Hematopoietic multipotent progenitor cell treated with erythropoietin and hydrocortisone succinate and interleukin-3 and kit ligand, for 8 days (in vitro differentiated cells): Measurements from ENCODE around the gene ANO10.
A peak's percentile ranks its signal among the peaks of the same experiment; 100 is the strongest.
"Not testable (repeated sequence)": the region's sequence is repeated elsewhere in the genome, so short reads cannot be mapped to it uniquely, and the experiment has no call there.

Source experiments
- DNase-seq: peaks from one replicate; pipeline ENCODE4 v3.0.0-alpha.2; 2015

The ANO10 gene

DNA sequence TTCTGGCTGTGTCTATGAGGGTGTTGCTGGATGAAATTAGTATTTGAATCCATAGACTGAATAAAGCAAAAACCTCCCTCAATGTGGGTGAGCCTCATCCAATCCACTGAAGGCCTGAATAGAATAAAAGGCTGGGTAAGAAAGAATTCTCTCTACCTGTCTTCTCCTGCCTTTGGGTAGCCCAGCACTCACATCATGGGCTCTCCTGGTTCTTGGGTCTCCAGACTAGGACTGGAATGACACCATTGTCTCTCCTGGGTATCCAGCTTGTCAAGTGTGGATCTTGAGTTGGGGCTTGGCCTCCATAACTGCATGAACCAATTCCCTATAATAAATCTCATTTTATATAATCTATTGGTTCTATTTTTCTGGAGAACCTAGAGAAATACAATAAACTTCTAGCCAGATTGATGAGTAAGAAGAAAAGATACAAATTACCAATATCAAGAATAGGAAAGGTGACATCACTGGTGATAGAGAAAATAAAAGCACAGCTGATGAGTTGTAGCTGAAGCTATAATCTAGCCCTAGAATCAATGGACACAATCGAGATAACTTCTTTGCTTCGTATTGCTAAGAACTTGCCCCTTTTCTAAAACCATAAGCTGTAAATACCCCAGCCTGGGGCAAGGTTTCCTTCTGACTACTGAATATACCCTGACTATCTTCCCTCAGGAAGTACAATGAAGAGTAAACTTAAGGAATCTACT is 106.4 kb downstream of the ANO10 start:
- DNase-seq = no peak

DNA sequence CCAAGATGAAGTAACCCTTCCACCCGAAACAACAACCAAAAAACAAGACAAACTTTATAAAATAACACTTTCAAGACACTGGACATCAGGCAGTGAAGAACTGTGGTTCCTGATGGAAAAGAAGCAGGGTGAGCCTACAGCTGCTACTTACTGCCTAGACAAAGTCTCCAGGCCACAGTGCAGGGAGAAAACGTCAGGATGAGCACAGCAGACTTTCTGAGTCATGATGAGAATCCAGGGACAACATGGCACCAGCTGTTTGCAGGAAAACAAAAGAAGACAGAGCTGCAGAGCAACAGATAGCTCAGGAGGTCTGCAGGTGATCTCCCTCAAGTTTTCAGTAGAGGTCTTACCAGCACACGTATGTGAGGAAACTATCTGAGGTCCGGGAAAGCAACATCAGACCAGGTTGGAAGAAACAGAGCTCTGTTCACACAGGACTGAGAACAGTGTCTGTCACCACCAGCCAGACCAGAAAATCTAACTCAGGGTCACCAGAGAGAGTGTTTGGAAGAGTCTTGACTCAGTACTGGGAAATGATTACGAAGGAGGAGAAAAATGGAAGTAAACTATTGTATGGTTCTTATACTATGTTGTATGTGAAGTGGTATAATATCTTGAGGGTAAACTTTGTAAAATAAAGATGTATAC is 108.9 kb downstream of the ANO10 start:
- no peak for DNase-seq

- no peak for DNase-seq
Observed at GRCh38 chr3:43506644-43507043, 115.2 kb downstream of the ANO10 start.

DNA sequence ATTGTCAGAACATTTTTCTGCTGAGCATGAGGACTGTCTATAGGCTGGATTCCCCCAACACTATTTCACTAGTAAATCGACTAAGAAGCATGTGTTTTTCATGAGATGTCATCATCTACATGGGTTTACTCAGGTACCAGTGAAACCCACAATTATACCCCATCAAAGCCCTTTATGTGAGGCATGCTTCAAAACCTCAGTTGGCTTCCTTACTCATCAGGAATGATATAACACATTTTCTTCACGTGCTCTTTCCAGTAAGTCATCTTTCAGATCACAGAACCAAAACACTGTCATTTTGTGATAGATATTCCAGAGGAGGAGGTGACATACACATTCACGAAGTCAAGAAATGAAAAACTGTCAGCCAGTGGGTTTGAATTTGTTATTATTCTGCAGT is 116.5 kb downstream of the ANO10 start:
- no peak for DNase-seq

DNA sequence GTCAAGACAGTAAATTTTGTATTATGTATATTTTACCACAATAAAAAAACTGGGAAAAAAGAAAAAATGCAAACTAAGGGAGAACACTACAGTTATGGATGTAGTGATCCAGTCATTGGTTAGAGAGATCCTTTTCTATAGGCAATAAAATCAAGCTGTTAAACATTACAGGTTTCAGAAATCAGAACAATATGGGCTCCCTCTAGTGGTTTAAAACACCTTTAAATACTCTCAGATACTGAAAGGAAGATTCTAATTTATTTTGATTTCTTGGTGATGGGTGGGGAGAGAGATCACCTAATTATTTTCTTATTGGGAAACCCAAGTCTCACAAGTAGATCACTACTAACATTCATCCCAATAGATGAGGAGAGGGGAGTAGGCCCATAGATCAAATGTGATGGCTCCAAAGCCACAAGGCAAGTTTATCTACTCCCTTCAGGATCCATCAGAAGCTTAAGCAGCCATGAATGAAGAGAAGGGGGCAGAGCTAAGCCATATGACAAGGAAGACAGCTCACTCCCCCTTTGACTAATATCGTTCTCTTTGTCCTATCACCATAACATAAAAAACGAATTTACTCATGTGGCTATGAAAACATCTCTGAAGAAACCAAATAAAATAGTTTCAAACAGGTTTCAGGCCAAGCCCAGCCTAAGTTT is 118.6 kb downstream of the ANO10 start:
- DNase-seq = peak; percentile 35

- no peak for DNase-seq
Observed at GRCh38 chr3:43499256-43499655, 122.6 kb downstream of the ANO10 start.

- no peak for DNase-seq
Observed at GRCh38 chr3:43497905-43498365, 123.9 kb downstream of the ANO10 start.

DNA sequence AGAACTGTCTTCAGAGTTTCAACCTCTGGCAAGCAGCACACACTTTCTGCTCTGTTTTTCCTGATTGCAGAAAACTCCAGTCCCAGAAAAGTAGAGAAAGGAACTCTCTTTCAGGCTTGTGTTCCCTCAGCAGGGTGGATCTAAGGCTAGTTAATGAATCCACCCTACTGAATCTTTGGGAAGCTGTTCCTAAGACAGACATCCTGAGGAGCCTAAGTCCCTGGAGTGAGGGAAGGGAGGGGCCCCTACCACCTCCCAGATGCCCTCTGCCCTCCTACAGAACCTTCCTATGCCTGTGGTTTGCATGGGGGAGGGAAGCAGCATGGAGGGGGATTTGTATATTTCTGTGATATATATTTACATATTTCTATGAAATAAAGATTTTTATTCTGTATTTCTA is 124.4 kb downstream of the ANO10 start:
- no peak for DNase-seq

- no peak for DNase-seq
Observed at GRCh38 chr3:43496740-43497375, 125.0 kb downstream of the ANO10 start.

DNA sequence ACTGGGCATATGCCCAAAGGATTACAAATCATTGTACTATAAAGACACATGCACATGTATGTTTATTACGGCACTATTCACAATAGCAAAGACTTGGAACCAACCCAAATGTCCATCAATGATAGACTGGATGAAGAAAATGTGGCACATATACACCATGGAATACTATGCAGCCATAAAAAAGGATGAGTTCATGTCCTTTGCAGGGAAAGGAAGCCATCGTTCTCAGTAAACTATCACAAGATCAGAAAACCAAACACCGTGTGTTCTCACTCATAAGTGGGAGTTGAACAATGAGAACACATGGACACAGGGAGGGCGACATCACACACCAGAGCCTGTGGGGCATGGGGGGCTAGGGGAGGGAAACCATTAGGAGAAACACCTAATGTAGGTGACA is 128.9 kb downstream of the ANO10 start:
- DNase-seq = not testable (repeated sequence)

- DNase-seq = not testable (repeated sequence)
Observed at GRCh38 chr3:43491807-43492206, 130.0 kb downstream of the ANO10 start.

- no peak for DNase-seq
Observed at GRCh38 chr3:43490640-43491185, 131.1 kb downstream of the ANO10 start.

- DNase-seq = no peak
Observed at GRCh38 chr3:43489930-43490329, 131.9 kb downstream of the ANO10 start.

DNA sequence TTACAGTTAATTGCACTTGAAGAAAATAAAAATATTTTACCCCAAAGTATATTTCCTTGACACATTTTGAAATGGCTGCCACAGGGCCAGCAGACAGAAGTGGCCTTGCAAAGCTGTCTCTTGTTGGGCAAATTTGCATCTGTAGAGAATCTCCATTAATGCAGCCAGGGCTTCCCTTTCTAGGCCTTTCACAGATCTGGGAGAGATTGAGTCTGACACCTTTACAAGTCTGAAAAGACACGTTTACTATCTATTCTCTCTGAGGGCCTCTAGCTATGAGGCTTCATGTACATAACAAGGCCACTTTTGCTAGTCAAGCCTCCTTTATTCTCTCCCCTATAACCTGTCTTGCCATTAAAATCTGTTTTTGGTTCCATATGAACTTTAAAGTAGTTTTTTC is 135.9 kb downstream of the ANO10 start:
- DNase-seq = no peak

DNA sequence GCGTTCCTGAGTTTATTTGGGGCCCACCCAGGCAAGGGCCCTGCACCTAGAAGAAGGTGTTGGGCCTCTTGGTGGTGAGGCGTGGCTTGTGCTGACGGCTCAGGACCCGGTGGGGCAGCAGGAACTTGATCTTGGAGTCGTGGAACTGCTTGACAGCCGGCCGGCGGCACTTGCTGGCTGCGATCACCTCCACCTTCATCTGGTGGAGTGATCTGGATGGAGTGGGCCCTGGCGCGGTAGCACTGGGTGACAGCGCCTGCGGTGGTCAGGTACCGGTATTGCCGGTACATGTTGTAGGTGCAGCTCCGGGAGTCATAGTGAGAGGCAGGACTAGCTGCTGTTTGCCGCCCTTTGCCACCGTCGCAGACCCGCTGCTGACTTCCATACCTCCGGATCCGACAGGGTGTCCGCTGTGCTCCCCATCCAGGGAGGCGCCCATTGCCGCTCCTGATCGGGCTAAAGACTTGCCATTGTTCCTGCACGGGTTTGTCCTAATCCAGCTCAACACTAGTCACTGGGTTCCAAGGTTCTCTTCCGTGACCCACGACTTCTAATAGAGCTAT is 136.8 kb downstream of the ANO10 start:
- DNase-seq = no peak

DNA sequence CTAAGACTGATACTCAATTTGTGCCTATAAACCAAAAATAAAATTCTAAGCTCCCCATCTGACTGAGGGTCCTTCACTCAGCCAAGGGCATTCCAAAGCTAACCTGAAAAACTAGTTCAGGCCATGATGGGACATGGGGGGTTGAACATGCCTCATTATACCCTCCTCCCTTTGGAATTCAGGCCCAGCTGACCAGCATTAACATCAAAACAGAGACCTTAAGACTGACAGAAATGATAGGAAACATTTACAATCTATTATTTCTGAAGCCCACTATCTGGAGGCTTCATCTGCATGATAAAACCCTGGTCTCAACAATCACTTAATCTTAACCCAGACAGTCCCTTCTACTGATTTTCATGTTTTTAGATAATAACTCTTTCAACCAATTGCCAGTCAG is 140.4 kb downstream of the ANO10 start:
- no peak for DNase-seq

- not testable (repeated sequence) for DNase-seq
Observed at GRCh38 chr3:43478839-43479238, 143.0 kb downstream of the ANO10 start.

DNA sequence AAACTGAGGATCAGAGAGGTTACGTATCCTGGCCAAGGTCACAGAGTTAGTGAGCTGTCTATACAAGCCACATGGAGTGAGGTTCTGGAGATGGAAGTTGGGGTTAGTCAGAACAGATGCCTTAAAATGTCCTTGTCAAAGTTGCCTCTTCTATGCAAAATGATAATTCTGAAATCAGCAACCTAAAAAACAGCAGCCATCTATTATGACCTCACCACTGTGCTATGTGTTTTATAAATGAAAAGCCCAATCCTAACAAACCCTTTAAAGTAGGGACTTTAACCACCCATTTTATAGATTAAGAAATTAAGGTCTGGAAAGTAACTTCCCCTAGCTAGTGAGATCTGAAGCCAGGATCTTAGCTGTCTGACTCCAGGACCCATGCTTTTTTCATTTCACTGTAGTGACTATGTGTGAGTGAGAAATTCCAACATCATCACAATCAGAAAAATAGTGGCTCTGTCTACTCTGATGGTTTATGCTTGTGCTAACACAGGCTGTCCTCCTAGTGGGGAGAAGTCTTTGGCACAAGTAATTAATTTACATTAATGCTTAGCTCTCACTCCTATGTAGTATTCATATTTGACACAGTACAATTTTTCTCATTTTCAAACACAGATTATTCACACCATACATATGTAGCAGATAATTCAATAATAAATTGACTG is 143.6 kb downstream of the ANO10 start:
- no peak for DNase-seq

- no peak for DNase-seq
Observed at GRCh38 chr3:43477600-43477999, 144.2 kb downstream of the ANO10 start.

GRCh38 chr3:43473737-43474136 is 148.1 kb downstream of the ANO10 start:
- no peak for DNase-seq

DNA sequence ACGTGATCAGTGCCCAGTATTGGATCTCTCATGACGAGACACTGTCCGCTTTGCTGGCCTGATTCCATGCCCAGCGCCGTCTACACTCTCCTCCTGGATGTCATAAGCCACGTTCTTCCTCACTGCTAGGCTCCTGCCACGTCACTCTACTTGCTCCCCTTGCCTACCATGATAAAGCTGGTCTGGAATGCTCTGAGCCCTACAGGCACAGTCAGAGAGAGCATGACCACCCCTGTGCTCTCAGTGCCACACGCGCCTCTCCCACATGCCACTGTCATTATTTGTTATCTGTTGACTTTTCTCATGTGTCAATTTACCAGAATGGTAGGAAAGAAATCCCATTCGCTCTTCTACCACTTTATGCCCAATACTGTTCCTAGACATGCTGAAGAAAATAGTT is 148.6 kb downstream of the ANO10 start:
- no peak for DNase-seq

- no peak for DNase-seq
Observed at GRCh38 chr3:43468133-43468532, 153.7 kb downstream of the ANO10 start.
